GM23338 (cell line): Measurements from ENCODE around the gene CDC42EP5. TPM values are rescaled to one million over a fixed set of nuclear protein-coding genes. Genes with fewer than 3 reads are reported as not detected.

Experiments
- ATAC-seq: fragments of 200-7000 bp; cut with Tn5 transposase; 3 replicates; pipeline ENCODE4 v1.9.1; 2020
- DNase-seq: peaks from one replicate; pipeline ENCODE4 v3.0.0-alpha.2; 2015; ENCODE audit warnings: low spot score
- H2AFZ ChIP-seq: fragments of 200-600 bp; sonication (generic); 2 replicates; pipeline ENCODE4 v1.8.0; 2016; ENCODE audit warnings: antibody characterized with exemption, mild to moderate bottlenecking, moderate library complexity
- H3F3A ChIP-seq: fragments of 200-600 bp; sonication (generic); replicated peaks from 2 replicates; pipeline ENCODE4 v1.8.0; 2017; ENCODE audit warnings: antibody characterized with exemption, mixed run types, low read depth
- H3K27ac ChIP-seq: fragments of 200-600 bp; sonication (generic); 2 replicates; pipeline ENCODE4 v1.6.1; 2016; ENCODE audit warnings: low read depth
- H3K27me3 ChIP-seq: fragments of 200-600 bp; sonication (generic); 2 replicates; pipeline ENCODE4 v1.8.0; 2016; ENCODE audit warnings: mild to moderate bottlenecking, mixed run types, moderate library complexity; ENCODE audit not compliant: insufficient read depth
- H3K36me3 ChIP-seq: fragments of 200-600 bp; sonication (generic); 2 replicates; pipeline ENCODE4 v1.8.0; 2016; ENCODE audit warnings: mild to moderate bottlenecking; ENCODE audit not compliant: insufficient read depth
- H3K4me1 ChIP-seq: fragments of 200-600 bp; sonication (generic); 2 replicates; pipeline ENCODE4 v1.8.0; 2016; ENCODE audit warnings: mild to moderate bottlenecking, moderate library complexity; ENCODE audit not compliant: insufficient read depth
- H3K4me2 ChIP-seq: fragments of 200-600 bp; sonication (generic); 2 replicates; pipeline ENCODE4 v1.7.1; 2017; ENCODE audit warnings: mixed run types
- H3K4me3 ChIP-seq: fragments of 200-600 bp; sonication (generic); 2 replicates; pipeline ENCODE4 v1.6.1; 2016; ENCODE audit warnings: mixed run types
- H3K79me2 ChIP-seq: fragments of 200-600 bp; sonication (generic); replicated peaks from 2 replicates; pipeline ENCODE4 v1.8.0; 2017; ENCODE audit warnings: mild to moderate bottlenecking; ENCODE audit not compliant: insufficient read depth
- H3K9me2 ChIP-seq: fragments of 200-600 bp; sonication (generic); 2 replicates; pipeline ENCODE4 v1.8.0; 2017; ENCODE audit not compliant: insufficient read depth
- H4K20me1 ChIP-seq: fragments of 200-600 bp; sonication (generic); replicated peaks from 2 replicates; pipeline ENCODE4 v1.8.0; 2017; ENCODE audit warnings: mild to moderate bottlenecking; ENCODE audit not compliant: insufficient read depth
- H3K27ac Mint-ChIP-seq: 2 replicates; pipeline ENCODE4 v1.8.0; 2020; ENCODE audit warnings: inconsistent platforms, mild to moderate bottlenecking, moderate library complexity, mixed read lengths
- H3K27me3 Mint-ChIP-seq: 3 replicates; pipeline ENCODE4 v1.8.0; 2022; ENCODE audit warnings: low read depth, mild to moderate bottlenecking, moderate library complexity, mixed read lengths, inconsistent platforms; ENCODE audit not compliant: insufficient read depth, poor library complexity
- H3K36me3 Mint-ChIP-seq: 3 replicates; pipeline ENCODE4 v1.8.0; 2021; ENCODE audit warnings: low read depth, mild to moderate bottlenecking, inconsistent platforms, moderate library complexity, mixed read lengths
- H3K4me1 Mint-ChIP-seq: 3 replicates; pipeline ENCODE4 v1.8.0; 2020; ENCODE audit warnings: mild to moderate bottlenecking, inconsistent platforms, mixed read lengths
- H3K4me3 Mint-ChIP-seq: 3 replicates; pipeline ENCODE4 v1.8.0; 2021; ENCODE audit warnings: moderate library complexity, mild to moderate bottlenecking, inconsistent platforms, mixed read lengths
- H3K9me3 Mint-ChIP-seq: 3 replicates; pipeline ENCODE4 v1.8.0; 2020; ENCODE audit warnings: moderate library complexity, mild to moderate bottlenecking, inconsistent platforms, mixed read lengths
- EZH2phosphoT487 ChIP-seq: fragments of 200-600 bp; sonication (generic); IDR thresholded peaks from one replicate; pipeline ENCODE4 v1.8.1; 2018; ENCODE audit warnings: antibody characterized with exemption; ENCODE audit not compliant: unreplicated experiment
- JUNB ChIP-seq: IDR thresholded peaks from one replicate; pipeline ENCODE4 v1.6.1; 2016; ENCODE audit warnings: antibody characterized with exemption; ENCODE audit not compliant: unreplicated experiment
- STAT1 ChIP-seq: IDR thresholded peaks from one replicate; pipeline ENCODE4 v1.6.1; 2016; ENCODE audit warnings: antibody characterized with exemption; ENCODE audit not compliant: unreplicated experiment
- ZNF114 ChIP-seq: fragments of 250-450 bp; sonication (Bioruptor Pico); IDR thresholded peaks from 2 replicates; pipeline ENCODE4 v1.5.0; 2020; ENCODE audit warnings: mild to moderate bottlenecking, moderate library complexity
- ZNF331 ChIP-seq: fragments of 250-450 bp; sonication (Bioruptor Pico); IDR thresholded peaks from 2 replicates; pipeline ENCODE4 v1.5.0; 2020; ENCODE audit warnings: low read depth, mild to moderate bottlenecking, moderate library complexity
- polyA plus RNA-seq: library from polyadenylated mRNA; unstranded; fragments of >200 nt; fragmentation: Nextera tagmentation; extraction: Ambion mirVana; gene quantifications from 2 replicates; pipeline ENCODE4 v1.2.1, GENCODE V29; 2016
- total RNA-seq: library from RNA; depleted of rRNA; stranded (reverse); fragments of >200 nt; shearing (Covaris generic); gene quantifications from 2 replicates; pipeline ENCODE4 v1.2.3, GENCODE V29; 2014
- TF ChIP-seq, protein P1 (sequence below): fragments of 250-450 bp; sonication (Bioruptor Pico); IDR thresholded peaks from 2 replicates; pipeline ENCODE4 v1.5.0; 2020; ENCODE audit warnings: mild to moderate bottlenecking, moderate library complexity
- TF ChIP-seq, protein P2 (sequence below), 2 experiments: fragments of 200-600 bp in 1 of 2; sonication (generic) in 1 of 2; conservative IDR thresholded peaks; 2 replicates each; pipeline versions ENCODE4 v1.5.1 to v1.6.1; 2016 to 2017; ENCODE audit warnings: antibody characterized with exemption in 2 of 2, low read depth in 2 of 2, mild to moderate bottlenecking in 2 of 2, moderate library complexity in 1 of 2
- TF ChIP-seq, protein P3 (sequence below): IDR thresholded peaks from 2 replicates; pipeline ENCODE4 v1.6.1; 2016; ENCODE audit warnings: antibody characterized with exemption

CDC42EP5 gene
- total and polyA plus RNA-seq, 2 experiments from 2014 or later: 1.4 to 3.4 TPM

DNA sequence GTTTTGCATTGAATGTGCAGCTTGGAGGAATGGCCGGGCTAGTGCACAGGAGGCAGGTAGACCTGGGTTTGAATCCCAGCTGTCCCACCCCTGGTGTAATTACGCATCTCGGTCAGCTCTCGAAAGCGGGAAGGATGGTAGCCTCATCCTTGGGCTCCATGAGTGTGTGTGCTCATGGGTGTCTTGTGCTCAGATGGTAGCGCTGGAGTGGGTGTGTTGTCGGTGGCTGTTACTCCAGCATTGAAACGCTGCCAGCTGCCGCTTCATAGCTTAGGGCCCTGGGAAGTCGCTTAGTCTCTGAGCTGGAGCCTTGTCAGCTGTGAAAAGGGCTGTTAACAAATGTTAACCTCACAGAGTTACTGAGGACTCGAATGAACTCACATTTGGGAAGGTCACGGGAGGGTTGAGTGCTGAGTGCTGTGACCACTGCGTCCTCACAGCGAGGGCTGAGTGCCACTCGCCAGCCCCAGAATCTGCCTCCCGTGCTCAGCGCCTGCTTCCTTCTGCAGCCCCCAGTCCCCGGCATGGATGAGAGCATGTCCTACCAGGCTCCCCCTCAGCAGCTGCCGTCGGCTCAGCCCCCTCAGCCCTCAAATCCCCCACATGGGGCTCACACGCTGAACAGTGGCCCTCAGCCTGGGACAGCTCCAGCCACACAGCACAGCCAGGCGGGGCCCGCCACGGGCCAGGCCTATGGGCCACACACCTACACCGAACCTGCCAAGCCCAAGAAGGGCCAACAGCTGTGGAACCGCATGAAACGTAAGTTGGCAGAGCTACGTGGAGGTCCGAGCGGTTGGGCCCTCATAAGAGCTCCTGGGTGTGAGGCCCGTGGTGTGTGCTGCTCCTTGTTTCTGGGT is 18.9 kb downstream of the CDC42EP5 start:
- ATAC-seq (no peak), DNase-seq (no peak)
- H3K4me3 Mint-ChIP-seq: no peak overlapping the region
- Histone ChIP-seq H3F3A (no peaks in the 10 kb centered on the region), H3K4me1 (peaks cover 9% of the 10 kb centered on the region), H3K27ac (no peak overlapping the region), H3K4me2 (no peak overlapping the region), H3K79me2 (peaks cover 39% of the 10 kb centered on the region), H3K9me2 (no peaks in the 10 kb centered on the region), H3K36me3 (peaks cover 43% of the 10 kb centered on the region), H4K20me1 (peaks cover 35% of the 10 kb centered on the region), H2AFZ (no peak overlapping the region), H3K27me3 (no peaks in the 10 kb centered on the region), H3K4me3 (no peak overlapping the region)
- peaks cover 5% of the 10 kb centered on the region for H3K9me3 Mint-ChIP-seq
- no peak overlapping the region for H3K27ac Mint-ChIP-seq
- peaks cover 7% of the 10 kb centered on the region for H3K27me3 Mint-ChIP-seq
- TF ChIP-seq, protein P1, sequence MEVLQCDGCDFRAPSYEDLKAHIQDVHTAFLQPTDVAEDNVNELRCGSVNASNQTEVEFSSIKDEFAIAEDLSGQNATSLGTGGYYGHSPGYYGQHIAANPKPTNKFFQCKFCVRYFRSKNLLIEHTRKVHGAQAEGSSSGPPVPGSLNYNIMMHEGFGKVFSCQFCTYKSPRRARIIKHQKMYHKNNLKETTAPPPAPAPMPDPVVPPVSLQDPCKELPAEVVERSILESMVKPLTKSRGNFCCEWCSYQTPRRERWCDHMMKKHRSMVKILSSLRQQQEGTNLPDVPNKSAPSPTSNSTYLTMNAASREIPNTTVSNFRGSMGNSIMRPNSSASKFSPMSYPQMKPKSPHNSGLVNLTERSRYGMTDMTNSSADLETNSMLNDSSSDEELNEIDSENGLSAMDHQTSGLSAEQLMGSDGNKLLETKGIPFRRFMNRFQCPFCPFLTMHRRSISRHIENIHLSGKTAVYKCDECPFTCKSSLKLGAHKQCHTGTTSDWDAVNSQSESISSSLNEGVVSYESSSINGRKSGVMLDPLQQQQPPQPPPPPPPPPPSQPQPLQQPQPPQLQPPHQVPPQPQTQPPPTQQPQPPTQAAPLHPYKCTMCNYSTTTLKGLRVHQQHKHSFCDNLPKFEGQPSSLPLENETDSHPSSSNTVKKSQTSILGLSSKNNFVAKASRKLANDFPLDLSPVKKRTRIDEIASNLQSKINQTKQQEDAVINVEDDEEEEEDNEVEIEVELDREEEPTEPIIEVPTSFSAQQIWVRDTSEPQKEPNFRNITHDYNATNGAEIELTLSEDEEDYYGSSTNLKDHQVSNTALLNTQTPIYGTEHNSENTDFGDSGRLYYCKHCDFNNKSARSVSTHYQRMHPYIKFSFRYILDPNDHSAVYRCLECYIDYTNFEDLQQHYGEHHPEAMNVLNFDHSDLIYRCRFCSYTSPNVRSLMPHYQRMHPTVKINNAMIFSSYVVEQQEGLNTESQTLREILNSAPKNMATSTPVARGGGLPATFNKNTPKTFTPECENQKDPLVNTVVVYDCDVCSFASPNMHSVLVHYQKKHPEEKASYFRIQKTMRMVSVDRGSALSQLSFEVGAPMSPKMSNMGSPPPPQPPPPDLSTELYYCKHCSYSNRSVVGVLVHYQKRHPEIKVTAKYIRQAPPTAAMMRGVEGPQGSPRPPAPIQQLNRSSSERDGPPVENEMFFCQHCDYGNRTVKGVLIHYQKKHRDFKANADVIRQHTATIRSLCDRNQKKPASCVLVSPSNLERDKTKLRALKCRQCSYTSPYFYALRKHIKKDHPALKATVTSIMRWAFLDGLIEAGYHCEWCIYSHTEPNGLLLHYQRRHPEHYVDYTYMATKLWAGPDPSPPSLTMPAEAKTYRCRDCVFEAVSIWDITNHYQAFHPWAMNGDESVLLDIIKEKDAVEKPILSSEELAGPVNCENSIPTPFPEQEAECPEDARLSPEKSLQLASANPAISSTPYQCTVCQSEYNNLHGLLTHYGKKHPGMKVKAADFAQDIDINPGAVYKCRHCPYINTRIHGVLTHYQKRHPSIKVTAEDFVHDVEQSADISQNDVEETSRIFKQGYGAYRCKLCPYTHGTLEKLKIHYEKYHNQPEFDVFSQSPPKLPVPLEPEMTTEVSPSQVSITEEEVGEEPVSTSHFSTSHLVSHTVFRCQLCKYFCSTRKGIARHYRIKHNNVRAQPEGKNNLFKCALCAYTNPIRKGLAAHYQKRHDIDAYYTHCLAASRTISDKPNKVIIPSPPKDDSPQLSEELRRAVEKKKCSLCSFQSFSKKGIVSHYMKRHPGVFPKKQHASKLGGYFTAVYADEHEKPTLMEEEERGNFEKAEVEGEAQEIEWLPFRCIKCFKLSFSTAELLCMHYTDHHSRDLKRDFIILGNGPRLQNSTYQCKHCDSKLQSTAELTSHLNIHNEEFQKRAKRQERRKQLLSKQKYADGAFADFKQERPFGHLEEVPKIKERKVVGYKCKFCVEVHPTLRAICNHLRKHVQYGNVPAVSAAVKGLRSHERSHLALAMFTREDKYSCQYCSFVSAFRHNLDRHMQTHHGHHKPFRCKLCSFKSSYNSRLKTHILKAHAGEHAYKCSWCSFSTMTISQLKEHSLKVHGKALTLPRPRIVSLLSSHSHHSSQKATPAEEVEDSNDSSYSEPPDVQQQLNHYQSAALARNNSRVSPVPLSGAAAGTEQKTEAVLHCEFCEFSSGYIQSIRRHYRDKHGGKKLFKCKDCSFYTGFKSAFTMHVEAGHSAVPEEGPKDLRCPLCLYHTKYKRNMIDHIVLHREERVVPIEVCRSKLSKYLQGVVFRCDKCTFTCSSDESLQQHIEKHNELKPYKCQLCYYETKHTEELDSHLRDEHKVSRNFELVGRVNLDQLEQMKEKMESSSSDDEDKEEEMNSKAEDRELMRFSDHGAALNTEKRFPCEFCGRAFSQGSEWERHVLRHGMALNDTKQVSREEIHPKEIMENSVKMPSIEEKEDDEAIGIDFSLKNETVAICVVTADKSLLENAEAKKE (CRISPR knock-in tag): no peak
- peaks cover 83% of the 10 kb centered on the region for H3K36me3 Mint-ChIP-seq
- H3K4me1 Mint-ChIP-seq: peaks cover 14% of the 10 kb centered on the region

DNA sequence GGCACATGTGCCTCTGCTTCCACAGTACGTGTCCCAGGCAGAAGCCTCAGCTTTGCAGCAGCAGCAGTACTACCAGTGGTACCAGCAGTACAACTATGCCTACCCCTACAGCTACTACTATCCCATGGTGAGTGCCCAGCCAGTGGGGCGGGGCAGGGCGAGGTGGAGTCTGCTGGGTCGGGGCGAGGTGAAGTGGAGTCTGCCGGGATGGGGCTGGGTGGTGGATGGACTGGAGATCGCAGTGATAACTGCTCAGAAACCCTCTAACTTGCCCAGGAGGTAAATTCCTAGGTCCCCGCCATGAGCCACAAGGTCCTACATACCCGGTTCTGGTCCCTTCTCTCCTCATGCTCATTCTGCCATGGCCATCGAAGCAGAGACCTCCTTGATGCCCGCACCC is 20.5 kb downstream of the CDC42EP5 start:
- ATAC-seq (no peak), DNase-seq (no peak)
- no peak overlapping the region for H3K27ac Mint-ChIP-seq
- H3K27me3 Mint-ChIP-seq: peaks cover 17% of the 10 kb centered on the region
- Histone ChIP-seq H3K79me2 (peaks cover 51% of the 10 kb centered on the region), H4K20me1 (peaks cover 29% of the 10 kb centered on the region), H3K27ac (no peak overlapping the region), H3F3A (no peaks in the 10 kb centered on the region), H3K4me1 (peaks cover 9% of the 10 kb centered on the region), H3K9me2 (no peaks in the 10 kb centered on the region), H2AFZ (no peak overlapping the region), H3K36me3 (peaks cover 38% of the 10 kb centered on the region), H3K4me2 (no peak overlapping the region), H3K4me3 (no peak overlapping the region), H3K27me3 (no peaks in the 10 kb centered on the region)
- peaks cover 68% of the 10 kb centered on the region for H3K36me3 Mint-ChIP-seq
- peaks cover 12% of the 10 kb centered on the region for H3K9me3 Mint-ChIP-seq
- peaks cover 16% of the 10 kb centered on the region for H3K4me1 Mint-ChIP-seq
- no peak overlapping the region for H3K4me3 Mint-ChIP-seq
- TF ChIP-seq JUNB: no peak
- TF ChIP-seq ZNF331 (CRISPR knock-in tag): no peak
- TF ChIP-seq EZH2phosphoT487: no peak
- TF ChIP-seq, protein P2, sequence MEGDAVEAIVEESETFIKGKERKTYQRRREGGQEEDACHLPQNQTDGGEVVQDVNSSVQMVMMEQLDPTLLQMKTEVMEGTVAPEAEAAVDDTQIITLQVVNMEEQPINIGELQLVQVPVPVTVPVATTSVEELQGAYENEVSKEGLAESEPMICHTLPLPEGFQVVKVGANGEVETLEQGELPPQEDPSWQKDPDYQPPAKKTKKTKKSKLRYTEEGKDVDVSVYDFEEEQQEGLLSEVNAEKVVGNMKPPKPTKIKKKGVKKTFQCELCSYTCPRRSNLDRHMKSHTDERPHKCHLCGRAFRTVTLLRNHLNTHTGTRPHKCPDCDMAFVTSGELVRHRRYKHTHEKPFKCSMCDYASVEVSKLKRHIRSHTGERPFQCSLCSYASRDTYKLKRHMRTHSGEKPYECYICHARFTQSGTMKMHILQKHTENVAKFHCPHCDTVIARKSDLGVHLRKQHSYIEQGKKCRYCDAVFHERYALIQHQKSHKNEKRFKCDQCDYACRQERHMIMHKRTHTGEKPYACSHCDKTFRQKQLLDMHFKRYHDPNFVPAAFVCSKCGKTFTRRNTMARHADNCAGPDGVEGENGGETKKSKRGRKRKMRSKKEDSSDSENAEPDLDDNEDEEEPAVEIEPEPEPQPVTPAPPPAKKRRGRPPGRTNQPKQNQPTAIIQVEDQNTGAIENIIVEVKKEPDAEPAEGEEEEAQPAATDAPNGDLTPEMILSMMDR (conservative IDR thresholded peaks at IDR 0.05; ENCODE audit: low read depth in 2 of 2): no peak
- TF ChIP-seq ZNF114: no peak
- TF ChIP-seq, protein P3, sequence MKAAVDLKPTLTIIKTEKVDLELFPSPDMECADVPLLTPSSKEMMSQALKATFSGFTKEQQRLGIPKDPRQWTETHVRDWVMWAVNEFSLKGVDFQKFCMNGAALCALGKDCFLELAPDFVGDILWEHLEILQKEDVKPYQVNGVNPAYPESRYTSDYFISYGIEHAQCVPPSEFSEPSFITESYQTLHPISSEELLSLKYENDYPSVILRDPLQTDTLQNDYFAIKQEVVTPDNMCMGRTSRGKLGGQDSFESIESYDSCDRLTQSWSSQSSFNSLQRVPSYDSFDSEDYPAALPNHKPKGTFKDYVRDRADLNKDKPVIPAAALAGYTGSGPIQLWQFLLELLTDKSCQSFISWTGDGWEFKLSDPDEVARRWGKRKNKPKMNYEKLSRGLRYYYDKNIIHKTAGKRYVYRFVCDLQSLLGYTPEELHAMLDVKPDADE: no peak
- no peak for TF ChIP-seq STAT1
